K562 (cell line): ENCODE data around the gene DBP.

Source experiments
- CTCF ChIP-seq, 3 experiments: IDR thresholded peaks in 2 of 3; conservative IDR thresholded peaks in 1 of 3; 2 replicates each; pipeline ENCODE4 v1.5.1; 2011 to 2012; ENCODE audit warnings: low read length in 3 of 3, mild to moderate bottlenecking in 3 of 3, control low read depth in 2 of 3, improper control_type of control experiment in 1 of 3, inconsistent platforms in 1 of 3, low read depth in 1 of 3, mixed read lengths in 1 of 3, moderate library complexity in 1 of 3; ENCODE audit not compliant: insufficient read depth in 2 of 3
- EP300 ChIP-seq: IDR thresholded peaks from 2 replicates; pipeline ENCODE4 v1.6.1; 2012; ENCODE audit warnings: low read length, improper control_type of control experiment
- FOXM1 ChIP-seq, 2 experiments: fragments of 450-650 bp in 1 of 2; sonication (generic) in 1 of 2; formaldehyde crosslinking in 1 of 2; IDR thresholded peaks; 2 replicates each; pipeline versions ENCODE4 v1.6.1 to v1.9.0; 2017 to 2022; ENCODE audit warnings: low read depth in 2 of 2, mild to moderate bottlenecking in 2 of 2, missing genetic modification reagents in 1 of 2, moderate library complexity in 1 of 2
- GABPA ChIP-seq: fragments of 200-800 bp; sonication (Bioruptor generic); conservative IDR thresholded peaks from 2 replicates; pipeline ENCODE4 v1.6.1; 2016; ENCODE audit warnings: low read depth, missing genetic modification characterization, missing compliant biosample characterization
- GABPB1 ChIP-seq: sonication (generic); formaldehyde crosslinking; IDR thresholded peaks from 2 replicates; pipeline ENCODE4 v1.8.0; 2022; ENCODE audit warnings: mild to moderate bottlenecking, missing genetic modification reagents
- JUNB ChIP-seq: fragments of 450-650 bp; formaldehyde crosslinking; conservative IDR thresholded peaks from 2 replicates; pipeline ENCODE4 v1.4.0; 2020; ENCODE audit warnings: mild to moderate bottlenecking
- KAT7 ChIP-seq: sonication (generic); formaldehyde crosslinking; IDR thresholded peaks from 2 replicates; pipeline ENCODE4 v1.8.0; 2022; ENCODE audit warnings: missing genetic modification reagents, mild to moderate bottlenecking, borderline replicate concordance
- KLF10 ChIP-seq: fragments of 250-450 bp; sonication (Bioruptor Pico); IDR thresholded peaks from 2 replicates; pipeline ENCODE4 v1.6.1; 2021; ENCODE audit warnings: matching md5 sums
- NBN ChIP-seq: fragments of 450-650 bp; IDR thresholded peaks from 2 replicates; pipeline ENCODE4 v1.6.1; 2016; ENCODE audit warnings: low read depth, mild to moderate bottlenecking
- SP1 ChIP-seq: sonication (generic); formaldehyde crosslinking; IDR thresholded peaks from 2 replicates; pipeline ENCODE4 v1.8.1; 2022; ENCODE audit warnings: mild to moderate bottlenecking, missing genetic modification reagents
- TFAP4 ChIP-seq: sonication (generic); formaldehyde crosslinking; IDR thresholded peaks from 2 replicates; pipeline ENCODE4 v1.8.0; 2022; ENCODE audit warnings: missing genetic modification reagents, mild to moderate bottlenecking, moderate library complexity, borderline replicate concordance
- ZFP1 ChIP-seq: fragments of 450-650 bp; formaldehyde crosslinking; IDR thresholded peaks from 2 replicates; pipeline ENCODE4 v1.4.0; 2020; ENCODE audit warnings: mild to moderate bottlenecking, mixed read lengths

GRCh38 chr19:48659768-48660167 lies 22.6 kb upstream of the DBP start:
- TF ChIP-seq JUNB (CRISPR knock-in tag) (no peak), FOXM1 (IDR thresholded peaks at IDR 0.05; ENCODE audit: low read depth) (no peak), FOXM1 (CRISPR knock-in tag; IDR thresholded peaks at IDR 0.05; ENCODE audit: low read depth) (no peak), GABPB1 (CRISPR knock-in tag) (no peak), NBN (no peak), EP300 (no peak), KLF10 (CRISPR knock-in tag) (no peak), CTCF (IDR thresholded peaks at IDR 0.05 in 2 of 3, conservative IDR thresholded peaks at IDR 0.05 in 1 of 3; ENCODE audit: insufficient read depth in 2 of 3, low read depth in 1 of 3, low read length in 3 of 3) (no peak), SP1 (CRISPR knock-in tag) (no peak), GABPA (tag) (no peak), TFAP4 (no peak), KAT7 (CRISPR knock-in tag) (no peak), ZFP1 (CRISPR knock-in tag) (no peak)
